CD14-positive monocyte (primary cell): ENCODE data around the gene DUSP28. TPM values are rescaled to one million over a fixed set of nuclear protein-coding genes. Genes with fewer than 3 reads are reported as not detected.
A peak's percentile ranks its signal among the peaks of the same experiment; 100 is the strongest.

Experiments
- DNase-seq, 3 donors: peaks; one replicate each; pipeline ENCODE4 v3.0.0-alpha.2; 2011 to 2022
- H2AFZ ChIP-seq: 2 replicates; pipeline ENCODE4 v1.6.0; 2012; ENCODE audit warnings: mild to moderate bottlenecking, low read depth, low read length, inconsistent platforms; ENCODE audit not compliant: insufficient read depth, poor library complexity, severe bottlenecking
- H3K27ac ChIP-seq, 2 donors: 1 replicate in 1 of 2; 2 replicates in 1 of 2; pipeline ENCODE4 v1.5.1; 2012 to 2013; ENCODE audit warnings: low read length in 2 of 2, control low read depth in 1 of 2, inconsistent platforms in 1 of 2, low read depth in 1 of 2, mild to moderate bottlenecking in 1 of 2
- H3K27me3 ChIP-seq, 2 donors: one replicate each; pipeline versions ENCODE4 v1.6.0 to v1.6.1; 2011 to 2013; ENCODE audit warnings: low read length in 2 of 2; ENCODE audit not compliant: control insufficient read depth in 2 of 2, insufficient read depth in 2 of 2
- H3K36me3 ChIP-seq, 2 donors: replicated peaks in 1 of 2; 1 replicate in 1 of 2; 2 replicates in 1 of 2; pipeline versions ENCODE4 v1.5.1 to v1.6.1; 2012 to 2013; ENCODE audit warnings: low read length in 2 of 2, control low read depth in 1 of 2, inconsistent platforms in 1 of 2, mild to moderate bottlenecking in 1 of 2; ENCODE audit not compliant: insufficient read depth in 2 of 2, control insufficient read depth in 1 of 2
- H3K4me1 ChIP-seq, 2 donors: 1 replicate in 1 of 2; 2 replicates in 1 of 2; pipeline versions ENCODE4 v1.5.1 to v1.6.1; 2012 to 2013; ENCODE audit warnings: low read length in 2 of 2, control low read depth in 1 of 2, inconsistent platforms in 1 of 2, mild to moderate bottlenecking in 1 of 2, moderate library complexity in 1 of 2; ENCODE audit not compliant: insufficient read depth in 2 of 2, control insufficient read depth in 1 of 2
- H3K4me2 ChIP-seq: replicated peaks from 2 replicates; pipeline ENCODE3; 2012; ENCODE audit warnings: low read length, moderate library complexity, mild to moderate bottlenecking; ENCODE audit not compliant: poor library complexity, severe bottlenecking; ENCODE audit errors: extremely low read depth
- H3K4me3 ChIP-seq, 3 experiments: fragments of 200-600 bp in 1 of 3; sonication (generic) in 1 of 3; replicated peaks in 1 of 3; 1 replicate in 2 of 3; 2 replicates in 1 of 3; pipeline ENCODE4 v1.5.1; 2011 to 2013; ENCODE audit warnings: low read length in 3 of 3, mild to moderate bottlenecking in 3 of 3, control low read depth in 2 of 3, low read depth in 2 of 3, inconsistent platforms in 1 of 3, moderate library complexity in 1 of 3
- H3K79me2 ChIP-seq: 2 replicates; pipeline ENCODE4 v1.6.0; 2012; ENCODE audit warnings: mild to moderate bottlenecking, control low read depth, inconsistent platforms, low read length, moderate library complexity; ENCODE audit not compliant: insufficient read depth
- H3K9ac ChIP-seq: 2 replicates; pipeline ENCODE4 v1.6.0; 2017; ENCODE audit warnings: low read length, mild to moderate bottlenecking; ENCODE audit not compliant: insufficient read depth, poor library complexity, severe bottlenecking
- H3K9me3 ChIP-seq, 2 donors: replicated peaks in 1 of 2; 1 replicate in 1 of 2; 2 replicates in 1 of 2; pipeline versions ENCODE4 v1.5.1 to v1.6.1; 2012 to 2013; ENCODE audit warnings: low read length in 2 of 2, control low read depth in 1 of 2; ENCODE audit not compliant: control insufficient read depth in 1 of 2, insufficient read depth in 1 of 2
- H4K20me1 ChIP-seq: 2 replicates; pipeline ENCODE4 v1.6.0; 2012; ENCODE audit warnings: mild to moderate bottlenecking, low read length, control low read depth, moderate library complexity; ENCODE audit not compliant: insufficient read depth
- H3K27ac Mint-ChIP-seq, 7 donors: one replicate each; pipeline ENCODE4 v1.8.0; 2020; ENCODE audit warnings: mild to moderate bottlenecking in 7 of 7, mixed read lengths in 7 of 7, moderate library complexity in 6 of 7, inconsistent platforms in 2 of 7
- H3K27me3 Mint-ChIP-seq, 3 donors: one replicate each; pipeline ENCODE4 v1.8.0; 2021 to 2022; ENCODE audit warnings: low read depth in 3 of 3, mild to moderate bottlenecking in 3 of 3, mixed read lengths in 3 of 3, moderate library complexity in 3 of 3, inconsistent platforms in 1 of 3
- H3K36me3 Mint-ChIP-seq, 2 donors: one replicate each; pipeline ENCODE4 v1.8.0; 2020; ENCODE audit warnings: mixed read lengths in 2 of 2, inconsistent platforms in 1 of 2, mild to moderate bottlenecking in 1 of 2
- H3K4me1 Mint-ChIP-seq: one replicate; pipeline ENCODE4 v1.8.0; 2020; ENCODE audit warnings: mild to moderate bottlenecking, mixed read lengths
- H3K4me3 Mint-ChIP-seq, 2 donors: one replicate each; pipeline ENCODE4 v1.8.0; 2020; ENCODE audit warnings: mild to moderate bottlenecking in 2 of 2, mixed read lengths in 2 of 2, moderate library complexity in 1 of 2
- H3K9me3 Mint-ChIP-seq, 7 donors: one replicate each; pipeline ENCODE4 v1.8.0; 2020 to 2022; ENCODE audit warnings: mixed read lengths in 7 of 7, mild to moderate bottlenecking in 6 of 7, moderate library complexity in 6 of 7, inconsistent platforms in 2 of 7
- CTCF ChIP-seq: fragments of 200-600 bp; IDR thresholded peaks from one replicate; pipeline ENCODE4 v1.8.0; 2022; ENCODE audit warnings: antibody characterized with exemption, mild to moderate bottlenecking
- WGBS: methylation state at CpG from one replicate; pipeline ENCODE4 v1.1.5; 2013; ENCODE audit warnings: missing lambda C conversion rate; ENCODE audit not compliant: insufficient coverage; 5-methylcytosine and 5-hydroxymethylcytosine counted together
- intact Hi-C, 2 donors: fragments of 100-400 bp; cut with micrococcal nuclease; formaldehyde crosslinking; loops; one replicate each; pipeline versions ENCODE4 v1.15.0 to v1.15.1; 2023
- polyA plus RNA-seq, 3 donors: library from polyadenylated mRNA; depleted of rRNA in 1 of 3; unstranded in 2 of 3; stranded (reverse) in 1 of 3; fragments of 300-500 nt in 2 of 3; fragments of >200 nt in 1 of 3; fragmentation: Illumina TruSeq in 2 of 3; gene quantifications; 1 replicate in 2 of 3; 2 replicates in 1 of 3; pipeline ENCODE4 v1.2.3, GENCODE V29; 2012 to 2021

The DUSP28 gene
- polyA plus RNA-seq, 3 donors: 10.8 to 17.7 (median 17.1) TPM

GRCh38 chr2:240594511-240595380, 34.6 kb downstream of the DUSP28 start:
- Histone ChIP-seq H3K4me2 (no peak overlapping the region), H3K27me3 (no peaks in the 10 kb centered on the region), H3K4me3 (no peak overlapping the region), H3K79me2 (peaks cover 35% of the 10 kb centered on the region), H2AFZ (no peak overlapping the region), H3K4me1 (no peaks in the 10 kb centered on the region), H3K9me3 (no peaks in the 10 kb centered on the region), H3K36me3 (peaks cover 81 to 100% of the 10 kb centered on the region in 2 donors), H4K20me1 (peaks cover 39% of the 10 kb centered on the region), H3K9ac (no peak overlapping the region), H3K27ac (no peak overlapping the region)
- H3K4me3 Mint-ChIP-seq: no peak overlapping the region
- H3K4me1 Mint-ChIP-seq: no peaks in the 10 kb centered on the region
- DNase-seq: no peak
- H3K27me3 Mint-ChIP-seq: no peaks in the 10 kb centered on the region
- H3K27ac Mint-ChIP-seq: no peak overlapping the region
- intact Hi-C loops: no loop called here
- no peak for TF ChIP-seq CTCF
- H3K9me3 Mint-ChIP-seq: no peaks in the 10 kb centered on the region
- WGBS: 97% methylated on average over 29 of the region's 34 CpGs
- H3K36me3 Mint-ChIP-seq: peaks cover 51 to 92% of the 10 kb centered on the region in 2 donors

- H3K9ac ChIP-seq: no peak overlapping the region
- no peak overlapping the region for H3K4me3 Mint-ChIP-seq
Measured at GRCh38 chr2:240595381-240596079, 35.4 kb downstream of the DUSP28 start.

More at GRCh38 chr2:240595381-240596079, 35.4 kb downstream of the DUSP28 start:
- no peak overlapping the region for H3K4me3 ChIP-seq
- H2AFZ ChIP-seq: no peak overlapping the region
- peaks cover 80 to 100% of the 10 kb centered on the region in 2 donors for H3K36me3 ChIP-seq
- H3K27ac ChIP-seq: no peak overlapping the region
- 81% methylated on average over 18 of the region's 18 CpGs for WGBS
- peak; percentile 27 to 39 (median 37) for DNase-seq
- Mint-ChIP-seq H3K27me3 (no peaks in the 10 kb centered on the region), H3K27ac (peak overlapping the region in 3 of 7 donors; percentile 24 to 50 (median 27)), H3K9me3 (no peaks in the 10 kb centered on the region), H3K4me1 (no peaks in the 10 kb centered on the region), H3K36me3 (peaks cover 53 to 91% of the 10 kb centered on the region in 2 donors)
- no peaks in the 10 kb centered on the region for H3K4me1 ChIP-seq
- H3K4me2 ChIP-seq: no peak overlapping the region
- H4K20me1 ChIP-seq: peaks cover 38% of the 10 kb centered on the region
- H3K9me3 ChIP-seq: no peaks in the 10 kb centered on the region
- intact Hi-C loops: no loop called here
- peak; percentile 54 for TF ChIP-seq CTCF
- H3K27me3 ChIP-seq: no peaks in the 10 kb centered on the region
- H3K79me2 ChIP-seq: peaks cover 27% of the 10 kb centered on the region
